Caco-2 (cell line): ENCODE measurements around the gene SYT7. TPM values are rescaled to one million over a fixed set of nuclear protein-coding genes. Genes with fewer than 3 reads are reported as not detected.
A peak's percentile ranks its signal among the peaks of the same experiment; 100 is the strongest.

ENCODE experiments used
- BruUV-seq: library from RNA; stranded (reverse); fragments of 400-500 nt; replicated peaks from 2 replicates; lab custom pipeline; 2021; lab: Mats Ljungman, UMichigan
- CTCF ChIA-PET: fragments of 300-600 bp; sonication (Branson Sonifier 250); formaldehyde crosslinking; loops from one replicate; lab custom pipeline; 2022; ENCODE audit warnings: antibody characterized with exemption; lab: Charles Lee
- POLR2A ChIA-PET: fragments of 300-600 bp; sonication (Branson Sonifier 250); formaldehyde crosslinking; loops from one replicate; lab custom pipeline; 2022; ENCODE audit warnings: antibody characterized with exemption; lab: Charles Lee
- DNase-seq, 2 experiments: peaks; one replicate each; pipeline versions ENCODE4 v3.0.0 to v3.0.0-alpha.2; 2020 to 2022
- H3K27me3 ChIP-seq: replicated peaks from 2 replicates; pipeline ENCODE4 v1.6.0; 2011; ENCODE audit warnings: low read length; ENCODE audit not compliant: control insufficient read depth, insufficient read depth
- H3K36me3 ChIP-seq: 2 replicates; pipeline ENCODE4 v1.5.1; 2011; ENCODE audit warnings: low read length; ENCODE audit not compliant: control insufficient read depth, insufficient read depth
- H3K4me1 ChIP-seq: fragments of 250-450 bp; sonication (Bioruptor Pico); 2 replicates; pipeline ENCODE4 v1.5.1; 2020; ENCODE audit warnings: mild to moderate bottlenecking
- H3K4me3 ChIP-seq: 2 replicates; pipeline ENCODE4 v1.5.1; 2011; ENCODE audit warnings: low read depth, mild to moderate bottlenecking, control low read depth, low read length
- H3K9me3 ChIP-seq: fragments of 250-450 bp; sonication (Bioruptor Pico); 2 replicates; pipeline ENCODE4 v1.5.1; 2020; ENCODE audit warnings: mild to moderate bottlenecking, moderate library complexity
- H3K27ac Mint-ChIP-seq: one replicate; pipeline ENCODE4 v1.8.0; 2022; ENCODE audit warnings: mixed read lengths; ENCODE audit not compliant: unreplicated experiment
- H3K27me3 Mint-ChIP-seq: one replicate; pipeline ENCODE4 v1.8.0; 2022; ENCODE audit warnings: mixed read lengths; ENCODE audit not compliant: insufficient read depth, unreplicated experiment
- H3K36me3 Mint-ChIP-seq: one replicate; pipeline ENCODE4 v1.8.0; 2022; ENCODE audit warnings: mild to moderate bottlenecking, mixed read lengths; ENCODE audit not compliant: insufficient read depth, unreplicated experiment
- H3K4me1 Mint-ChIP-seq: one replicate; pipeline ENCODE4 v1.8.0; 2022; ENCODE audit warnings: low read depth, mixed read lengths; ENCODE audit not compliant: unreplicated experiment
- H3K4me3 Mint-ChIP-seq: one replicate; pipeline ENCODE4 v1.8.0; 2022; ENCODE audit warnings: mild to moderate bottlenecking, moderate library complexity, mixed read lengths; ENCODE audit not compliant: unreplicated experiment
- H3K9me3 Mint-ChIP-seq: one replicate; pipeline ENCODE4 v1.8.0; 2022; ENCODE audit warnings: mixed read lengths; ENCODE audit not compliant: unreplicated experiment
- intact Hi-C: fragments of 100-400 bp; cut with micrococcal nuclease; formaldehyde crosslinking; loops from one replicate; pipeline ENCODE4 v1.10.0; 2022; ENCODE audit not compliant: unreplicated experiment
- total RNA-seq: library from RNA; stranded (reverse); gene quantifications from 2 replicates; pipeline ENCODE4 v1.2.3, GENCODE V29; 2022
- TF ChIP-seq, protein P1 (sequence below), 2 experiments: fragments of 200-600 bp in 1 of 2; IDR thresholded peaks; 1 replicate in 1 of 2; 2 replicates in 1 of 2; pipeline versions ENCODE4 v1.5.1 to v1.8.0; 2011 to 2022; ENCODE audit warnings: antibody characterized with exemption in 1 of 2, control low read depth in 1 of 2, inconsistent platforms in 1 of 2, low read depth in 1 of 2, low read length in 1 of 2, mild to moderate bottlenecking in 1 of 2, moderate library complexity in 1 of 2; ENCODE audit not compliant: insufficient read depth in 1 of 2, severe bottlenecking in 1 of 2, unreplicated experiment in 1 of 2

Gene SYT7
- total RNA-seq, 1 experiment from 2014 or later = 33.5 TPM

DNA sequence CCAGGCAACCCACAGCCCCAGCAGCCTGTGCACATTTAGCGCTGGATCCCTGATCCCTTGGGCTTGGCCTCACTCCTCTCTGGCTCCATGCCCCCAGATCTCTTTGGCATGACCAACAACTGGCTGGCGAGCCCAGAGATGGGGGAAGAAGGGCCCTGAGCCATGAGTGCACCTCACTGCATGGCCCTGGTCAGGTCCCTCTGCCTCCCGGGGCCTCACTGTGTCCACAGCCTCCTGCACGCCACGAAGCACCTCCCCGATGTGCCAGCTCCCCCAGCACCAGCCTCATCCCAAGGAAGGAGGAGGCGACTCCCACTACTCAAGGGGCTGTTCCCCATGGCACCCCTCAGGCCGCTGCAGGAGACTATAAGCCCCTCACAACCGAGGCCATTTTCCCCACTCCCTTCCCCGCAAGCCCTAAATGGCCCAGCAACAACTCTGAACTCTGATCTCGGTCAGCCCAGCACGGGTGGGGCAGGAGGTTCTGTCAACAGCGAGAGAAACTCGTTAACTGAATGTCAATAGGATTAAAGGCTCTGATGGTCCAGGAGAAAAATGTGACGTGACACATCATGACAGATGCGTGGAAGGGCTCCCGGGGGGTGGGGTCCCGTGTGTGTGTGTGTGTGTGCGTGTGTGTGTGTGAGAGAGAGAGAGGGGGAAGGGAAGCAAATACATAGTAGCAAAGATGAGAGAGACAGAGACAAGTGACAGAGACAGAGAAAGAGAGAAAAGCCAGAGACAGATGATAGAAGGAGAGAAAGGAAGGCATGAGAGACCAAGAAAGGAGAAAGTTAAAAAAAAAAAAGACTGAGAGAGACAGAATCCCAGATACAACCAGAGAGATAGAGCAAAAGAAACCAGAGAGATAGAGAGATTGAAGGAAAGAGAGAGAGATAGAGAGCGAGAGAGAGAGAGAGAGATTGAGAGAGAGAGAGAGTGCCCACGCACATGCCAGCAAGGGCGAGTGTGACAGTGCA lies 28.4 kb upstream of the SYT7 start:
- Mint-ChIP-seq H3K4me1 (peaks cover 22% of the 10 kb centered on the region), H3K27ac (peak overlapping the region; percentile 71), H3K27me3 (no peaks in the 10 kb centered on the region), H3K4me3 (peak overlapping the region; percentile 61), H3K36me3 (peaks cover 5% of the 10 kb centered on the region), H3K9me3 (no peaks in the 10 kb centered on the region)
- TF ChIP-seq, protein P1, sequence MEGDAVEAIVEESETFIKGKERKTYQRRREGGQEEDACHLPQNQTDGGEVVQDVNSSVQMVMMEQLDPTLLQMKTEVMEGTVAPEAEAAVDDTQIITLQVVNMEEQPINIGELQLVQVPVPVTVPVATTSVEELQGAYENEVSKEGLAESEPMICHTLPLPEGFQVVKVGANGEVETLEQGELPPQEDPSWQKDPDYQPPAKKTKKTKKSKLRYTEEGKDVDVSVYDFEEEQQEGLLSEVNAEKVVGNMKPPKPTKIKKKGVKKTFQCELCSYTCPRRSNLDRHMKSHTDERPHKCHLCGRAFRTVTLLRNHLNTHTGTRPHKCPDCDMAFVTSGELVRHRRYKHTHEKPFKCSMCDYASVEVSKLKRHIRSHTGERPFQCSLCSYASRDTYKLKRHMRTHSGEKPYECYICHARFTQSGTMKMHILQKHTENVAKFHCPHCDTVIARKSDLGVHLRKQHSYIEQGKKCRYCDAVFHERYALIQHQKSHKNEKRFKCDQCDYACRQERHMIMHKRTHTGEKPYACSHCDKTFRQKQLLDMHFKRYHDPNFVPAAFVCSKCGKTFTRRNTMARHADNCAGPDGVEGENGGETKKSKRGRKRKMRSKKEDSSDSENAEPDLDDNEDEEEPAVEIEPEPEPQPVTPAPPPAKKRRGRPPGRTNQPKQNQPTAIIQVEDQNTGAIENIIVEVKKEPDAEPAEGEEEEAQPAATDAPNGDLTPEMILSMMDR (IDR thresholded peaks at IDR 0.05; ENCODE audit: insufficient read depth in 1 of 2, low read depth in 1 of 2, low read length in 1 of 2, severe bottlenecking in 1 of 2, unreplicated experiment in 1 of 2) = no peak
- intact Hi-C loops = loop anchor here (1.0 to 2.0 kb wide), 3 partner anchors 17 to 28 kb away; partner anchors contain the start of gene SYT7
- BruUV-seq = TSS peak; percentile 84
- Histone ChIP-seq H3K9me3 (no peaks in the 10 kb centered on the region), H3K4me1 (peaks cover 37% of the 10 kb centered on the region), H3K36me3 (no peaks in the 10 kb centered on the region), H3K27me3 (no peaks in the 10 kb centered on the region), H3K4me3 (no peak overlapping the region)
- ChIA-PET POLR2A (no interaction called here), CTCF (interaction anchor here (0.8 to 1.5 kb wide), 6 partner anchors 8 to 32 kb away, joined by 3 to 7 read pairs (median 4); no protein-coding TSS in a partner anchor)
- peak; percentile 80 to 87 for DNase-seq

DNA sequence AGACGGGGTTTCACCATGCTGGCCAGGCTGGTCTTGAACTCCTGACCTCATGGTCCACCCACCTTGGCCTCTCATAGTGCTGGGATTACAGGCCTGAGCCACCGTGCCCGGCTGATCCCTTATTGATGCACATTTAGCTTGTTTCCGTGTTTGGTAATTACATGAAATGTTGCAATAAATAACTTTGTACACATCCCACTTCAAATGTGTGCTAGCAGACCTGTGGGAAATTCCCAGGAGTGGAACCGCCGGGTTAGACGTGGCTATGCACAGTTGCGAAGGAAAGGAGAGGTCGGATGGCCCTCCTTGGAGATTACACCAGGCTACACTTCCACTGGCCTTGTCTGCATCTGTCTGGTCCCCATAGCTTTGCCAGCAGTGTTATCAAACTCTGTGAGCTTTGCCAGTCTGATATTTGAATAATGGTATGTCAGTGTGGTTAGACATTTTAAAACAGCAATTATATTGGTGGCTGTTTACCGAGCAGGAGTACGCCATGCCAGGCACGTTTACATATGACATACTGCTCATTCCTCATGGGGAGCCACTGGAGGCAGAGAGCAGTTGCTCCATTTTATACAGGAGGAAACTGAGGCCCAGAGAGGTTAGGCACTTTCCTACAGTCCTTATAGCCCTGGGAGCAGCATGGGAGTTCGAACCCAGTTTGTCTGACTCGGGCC lies 27.2 kb upstream of the SYT7 start:
- Mint-ChIP-seq H3K9me3 (no peaks in the 10 kb centered on the region), H3K27me3 (no peaks in the 10 kb centered on the region), H3K4me3 (no peak overlapping the region), H3K4me1 (peaks cover 22% of the 10 kb centered on the region), H3K36me3 (peaks cover 5% of the 10 kb centered on the region), H3K27ac (no peak overlapping the region)
- no peak for DNase-seq
- intact Hi-C loops = loop anchor here (2.0 kb wide), 1 partner anchor 27 kb away; the partner anchor contains the start of gene SYT7
- CTCF ChIA-PET = interaction anchor here (0.6 to 1.1 kb wide), 2 partner anchors 20 to 30 kb away, joined by 3 to 4 read pairs; no protein-coding TSS in a partner anchor
- no peaks in the 10 kb centered on the region for H3K36me3 ChIP-seq
- POLR2A ChIA-PET = no interaction called here
- no peaks in the 10 kb centered on the region for H3K9me3 ChIP-seq
- H3K4me3 ChIP-seq = no peak overlapping the region
- no TSS peak for BruUV-seq
- H3K4me1 ChIP-seq = peaks cover 46% of the 10 kb centered on the region
- TF ChIP-seq, protein P1 (IDR thresholded peaks at IDR 0.05; ENCODE audit: insufficient read depth in 1 of 2, low read depth in 1 of 2, low read length in 1 of 2, severe bottlenecking in 1 of 2, unreplicated experiment in 1 of 2) = no peak
- H3K27me3 ChIP-seq = no peaks in the 10 kb centered on the region

DNA sequence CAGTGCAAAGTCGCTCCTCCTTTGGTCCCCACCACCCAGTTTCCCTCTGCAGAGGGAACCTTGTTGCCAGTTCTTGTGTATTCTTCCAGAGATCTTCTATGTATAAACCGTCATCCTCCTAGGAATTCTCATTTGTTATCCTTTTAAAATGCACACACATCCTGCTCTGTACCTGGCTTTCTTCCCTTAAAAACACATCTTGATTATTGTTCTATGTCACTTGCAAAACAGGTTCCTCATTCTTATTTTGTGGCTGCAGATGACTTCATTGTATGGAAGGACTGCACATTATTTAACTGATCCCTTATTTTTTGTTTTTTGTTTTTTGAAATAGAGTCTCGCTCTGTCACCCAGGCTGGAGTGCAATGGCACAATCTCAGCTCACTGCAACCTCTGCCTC lies 26.6 kb upstream of the SYT7 start:
- Mint-ChIP-seq H3K27ac (no peak overlapping the region), H3K27me3 (no peaks in the 10 kb centered on the region), H3K4me1 (peaks cover 22% of the 10 kb centered on the region), H3K4me3 (no peak overlapping the region), H3K36me3 (peaks cover 5% of the 10 kb centered on the region), H3K9me3 (no peaks in the 10 kb centered on the region)
- DNase-seq = no peak
- TF ChIP-seq, protein P1 (IDR thresholded peaks at IDR 0.05; ENCODE audit: insufficient read depth in 1 of 2, low read depth in 1 of 2, low read length in 1 of 2, severe bottlenecking in 1 of 2, unreplicated experiment in 1 of 2) = no peak
- intact Hi-C loops = no loop called here
- Histone ChIP-seq H3K36me3 (no peaks in the 10 kb centered on the region), H3K4me1 (peaks cover 52% of the 10 kb centered on the region), H3K27me3 (no peaks in the 10 kb centered on the region), H3K9me3 (no peaks in the 10 kb centered on the region), H3K4me3 (no peak overlapping the region)
- BruUV-seq = no TSS peak
- ChIA-PET CTCF (interaction anchor here (0.6 to 1.1 kb wide), 2 partner anchors 19 to 30 kb away, joined by 3 to 4 read pairs; no protein-coding TSS in a partner anchor), POLR2A (no interaction called here)
